Activated T-helper 17 cell treated with anti-CD3 and anti-CD28 coated beads, Interleukin-2, amount 50 U/mL, for 72 hours (primary cell): ENCODE data around the gene FAM184A. TPM values are rescaled to one million over a fixed set of nuclear protein-coding genes. Genes with fewer than 3 reads are reported as not detected.
"Not testable (repeated sequence)": the region's sequence is repeated elsewhere in the genome, so short reads cannot be mapped to it uniquely, and the experiment has no call there.

Source experiments
- ATAC-seq: fragments of 150-1000 bp; cut with Tn5 transposase; replicated peaks from 2 replicates; pipeline ENCODE4 v1.10.0; 2021; ENCODE audit warnings: mild to moderate bottlenecking, moderate library complexity
- H3K27ac Mint-ChIP-seq: one replicate; pipeline ENCODE4 v1.8.0; 2022; ENCODE audit warnings: mixed read lengths
- H3K27me3 Mint-ChIP-seq: one replicate; pipeline ENCODE4 v1.8.0; 2022; ENCODE audit warnings: mixed read lengths
- H3K36me3 Mint-ChIP-seq: one replicate; pipeline ENCODE4 v1.8.0; 2022; ENCODE audit warnings: low read depth, mild to moderate bottlenecking, mixed read lengths
- H3K4me1 Mint-ChIP-seq: one replicate; pipeline ENCODE4 v1.8.0; 2022; ENCODE audit warnings: mixed read lengths
- H3K4me3 Mint-ChIP-seq: one replicate; pipeline ENCODE4 v1.8.0; 2022; ENCODE audit warnings: mild to moderate bottlenecking, mixed read lengths
- H3K9me3 Mint-ChIP-seq: one replicate; pipeline ENCODE4 v1.8.0; 2022; ENCODE audit warnings: mixed read lengths
- total RNA-seq, 2 donors: library from RNA; stranded (reverse); gene quantifications; one replicate each; pipeline ENCODE4 v1.2.3, GENCODE V29; 2022

Gene FAM184A
- 10 to 100 TPM in 1 of 2 donors, 1 to 10 TPM in 1; 9.5 to 10.6 TPM for total RNA-seq

DNA sequence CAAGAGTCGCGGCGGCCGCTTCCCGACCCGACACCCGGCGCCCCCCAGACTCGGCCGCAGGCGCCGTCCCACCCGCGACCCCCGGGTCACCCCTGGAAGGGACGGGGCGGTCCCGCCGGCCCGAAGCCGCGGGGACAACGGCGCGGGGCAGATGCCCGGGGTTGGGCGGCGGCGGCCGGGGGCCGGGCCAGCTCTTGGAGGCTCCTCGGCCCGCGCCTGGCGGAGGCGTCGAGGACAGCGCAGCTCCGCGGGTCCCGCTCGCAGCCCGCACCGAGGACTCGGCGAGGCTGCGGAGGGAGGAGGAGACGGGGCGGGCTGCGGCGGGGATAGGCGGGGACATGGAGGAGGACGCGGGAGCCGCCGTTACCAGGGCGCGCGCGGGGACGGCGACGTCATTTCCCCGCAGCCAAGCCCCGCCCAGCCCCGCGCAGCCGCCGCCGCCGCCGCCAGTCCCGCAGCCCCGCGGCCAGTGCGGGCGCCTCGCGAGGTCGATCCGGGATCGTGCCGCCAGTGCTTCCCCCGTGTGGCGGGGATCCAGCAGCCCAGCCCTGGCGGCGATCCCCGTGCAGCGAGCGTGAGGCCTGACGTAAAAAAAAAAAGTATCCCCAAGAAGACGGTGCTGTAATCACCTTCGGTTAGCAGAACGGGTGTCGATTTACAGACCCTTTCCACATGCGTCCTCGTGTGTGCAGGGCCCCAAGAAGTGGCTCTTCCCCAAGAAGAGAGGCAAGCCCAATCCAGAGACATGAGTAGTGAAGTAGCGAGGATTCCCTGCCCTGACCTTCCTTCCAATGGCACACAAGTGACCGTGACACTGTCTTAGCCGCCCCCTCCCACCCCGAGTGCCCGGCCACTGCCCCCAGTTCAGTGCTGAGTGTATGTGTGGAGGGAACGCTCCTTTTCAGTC, at the start of gene FAM184A:
Gene FAM184A, minus strand, starts transcription at position 289 of the 907 bp plus-strand sequence. CDS start 365 bp downstream, outside the sequence.
- H3K4me1 Mint-ChIP-seq, result peaks cover 27% of the 10 kb centered on the region
- ATAC-seq, result peak; percentile 53
- H3K27me3 Mint-ChIP-seq, result no peaks in the 10 kb centered on the region
- H3K4me3 Mint-ChIP-seq, result peak within 1 kb of the TSS; percentile 96
- peak within 1 kb of the TSS; percentile 92 for H3K27ac Mint-ChIP-seq
- no peaks in the 10 kb centered on the region for H3K36me3 Mint-ChIP-seq
- H3K9me3 Mint-ChIP-seq, result peaks cover 4% of the 10 kb centered on the region

GRCh38 chr6:119127627-119128026, 49.2 kb upstream of the FAM184A start:
- ATAC-seq, result no peak
- Mint-ChIP-seq H3K9me3 (no peaks in the 10 kb centered on the region), H3K4me3 (no peak overlapping the region), H3K27me3 (no peaks in the 10 kb centered on the region), H3K36me3 (no peaks in the 10 kb centered on the region), H3K4me1 (no peaks in the 10 kb centered on the region), H3K27ac (no peak overlapping the region)

GRCh38 chr6:119126826-119127225, 48.4 kb upstream of the FAM184A start:
- Mint-ChIP-seq H3K27me3 (no peaks in the 10 kb centered on the region), H3K27ac (no peak overlapping the region), H3K4me3 (no peak overlapping the region), H3K36me3 (no peaks in the 10 kb centered on the region), H3K9me3 (no peaks in the 10 kb centered on the region), H3K4me1 (no peaks in the 10 kb centered on the region)
- ATAC-seq, result no peak

GRCh38 chr6:119126140-119126539, 47.7 kb upstream of the FAM184A start:
- Mint-ChIP-seq H3K4me3 (no peak overlapping the region), H3K4me1 (no peaks in the 10 kb centered on the region), H3K27me3 (no peaks in the 10 kb centered on the region), H3K36me3 (no peaks in the 10 kb centered on the region), H3K9me3 (no peaks in the 10 kb centered on the region), H3K27ac (no peak overlapping the region)
- ATAC-seq, result no peak

DNA sequence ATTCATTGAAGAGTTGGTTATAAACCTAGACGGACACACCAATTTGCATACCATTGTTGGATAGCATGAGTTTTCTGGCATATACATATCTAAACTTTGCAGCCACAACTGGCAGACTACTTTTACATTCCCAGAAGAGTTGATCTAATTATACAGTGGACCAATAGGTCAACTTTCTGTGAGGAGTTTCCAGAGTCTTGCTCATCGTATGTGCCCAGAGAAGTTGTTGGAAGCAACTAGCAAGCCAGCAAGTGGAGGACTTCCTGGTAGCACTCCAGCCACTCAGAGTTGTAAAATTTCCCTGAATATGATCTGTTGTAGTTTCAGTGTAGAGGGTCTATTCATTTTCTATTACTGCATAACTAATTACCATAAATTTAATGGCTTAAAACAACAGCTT, 47.1 kb upstream of the FAM184A start:
- Mint-ChIP-seq H3K9me3 (no peaks in the 10 kb centered on the region), H3K4me1 (no peaks in the 10 kb centered on the region), H3K36me3 (no peaks in the 10 kb centered on the region), H3K27ac (no peak overlapping the region), H3K4me3 (no peak overlapping the region), H3K27me3 (no peaks in the 10 kb centered on the region)
- no peak for ATAC-seq

DNA sequence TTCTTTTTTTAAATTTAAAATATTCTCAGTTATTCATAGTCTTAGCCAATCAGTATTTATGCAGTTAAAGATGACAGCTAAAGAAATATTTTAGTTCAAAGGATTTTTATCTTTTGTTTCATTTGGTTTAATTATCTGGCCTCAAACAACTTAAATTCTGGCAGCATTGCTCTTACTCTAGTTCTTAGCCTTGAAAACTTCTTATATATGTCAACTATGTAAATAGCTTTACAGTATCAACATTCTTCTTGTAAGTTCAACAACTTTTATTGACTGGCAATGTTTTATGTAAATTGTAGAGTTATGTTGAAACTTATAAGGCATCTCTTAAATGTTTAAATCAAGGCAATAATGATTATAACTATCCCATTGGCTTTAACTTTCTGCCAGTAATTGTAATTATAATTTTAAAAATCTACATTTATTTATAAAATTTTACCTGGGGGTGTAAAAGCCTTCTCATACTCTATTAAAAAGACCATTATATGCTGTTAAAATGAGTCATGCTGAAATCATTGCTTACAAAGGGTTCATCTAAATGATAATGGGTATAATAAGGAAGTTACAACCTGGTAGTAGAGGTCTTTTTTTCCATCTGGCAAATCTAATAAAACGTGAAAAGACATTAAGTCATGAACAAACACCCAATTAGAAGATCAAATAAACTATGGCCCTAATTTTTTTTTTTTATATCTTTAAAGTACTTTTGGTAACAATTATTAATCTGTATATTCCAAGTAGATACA, 45.8 kb upstream of the FAM184A start:
- no peak for ATAC-seq
- Mint-ChIP-seq H3K9me3 (no peaks in the 10 kb centered on the region), H3K27ac (no peak overlapping the region), H3K4me3 (no peak overlapping the region), H3K27me3 (no peaks in the 10 kb centered on the region), H3K36me3 (no peaks in the 10 kb centered on the region), H3K4me1 (no peaks in the 10 kb centered on the region)

GRCh38 chr6:119122336-119122735, 43.9 kb upstream of the FAM184A start:
- peak overlapping the region; percentile 13 for H3K27ac Mint-ChIP-seq
- H3K4me3 Mint-ChIP-seq, result no peak overlapping the region
- no peaks in the 10 kb centered on the region for H3K36me3 Mint-ChIP-seq
- no peaks in the 10 kb centered on the region for H3K9me3 Mint-ChIP-seq
- no peaks in the 10 kb centered on the region for H3K27me3 Mint-ChIP-seq
- ATAC-seq, result no peak
- no peaks in the 10 kb centered on the region for H3K4me1 Mint-ChIP-seq

DNA sequence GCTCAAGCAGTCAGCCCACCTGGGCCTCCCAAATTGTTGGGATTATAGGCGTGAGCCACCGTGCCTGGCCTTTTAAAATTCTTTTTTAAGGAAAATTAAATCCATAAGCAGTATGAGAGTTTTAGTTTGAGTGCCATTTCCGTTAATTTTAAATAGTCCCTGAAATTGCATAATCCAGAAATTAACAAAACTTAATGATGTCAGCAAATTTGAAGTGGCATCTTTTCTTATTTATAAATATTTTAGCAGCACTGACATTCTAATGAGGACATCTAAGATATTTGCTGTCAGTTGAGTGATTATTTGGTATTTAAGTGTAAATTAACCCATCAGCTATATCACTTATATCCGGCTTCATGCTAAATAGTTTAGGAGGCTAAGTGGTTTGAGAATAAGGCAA, 42.9 kb upstream of the FAM184A start:
- Mint-ChIP-seq H3K4me1 (no peaks in the 10 kb centered on the region), H3K27ac (no peak overlapping the region), H3K36me3 (no peaks in the 10 kb centered on the region), H3K4me3 (no peak overlapping the region), H3K9me3 (no peaks in the 10 kb centered on the region), H3K27me3 (no peaks in the 10 kb centered on the region)
- no peak for ATAC-seq

DNA sequence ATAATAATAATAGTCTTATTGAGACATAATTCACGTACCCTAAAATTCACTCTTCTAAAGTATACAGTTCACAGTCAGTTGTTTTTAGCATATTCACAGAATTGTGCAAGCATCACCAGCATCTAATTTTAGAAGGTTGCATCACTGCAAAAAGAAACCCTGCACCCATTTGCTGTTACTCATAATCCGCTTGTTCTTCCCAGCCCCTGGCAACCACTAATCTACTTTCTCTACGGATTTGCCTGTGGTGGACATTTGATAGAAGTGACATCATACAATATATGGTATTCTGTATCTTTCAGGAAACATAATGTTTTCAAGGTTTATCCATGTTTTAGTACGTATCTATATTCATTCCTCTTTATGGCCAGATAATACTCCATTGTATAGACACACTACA, 41.5 kb upstream of the FAM184A start:
- H3K9me3 Mint-ChIP-seq, result no peaks in the 10 kb centered on the region
- no peak for ATAC-seq
- H3K4me1 Mint-ChIP-seq, result no peaks in the 10 kb centered on the region
- no peak overlapping the region for H3K4me3 Mint-ChIP-seq
- no peaks in the 10 kb centered on the region for H3K27me3 Mint-ChIP-seq
- H3K36me3 Mint-ChIP-seq, result no peaks in the 10 kb centered on the region
- no peak overlapping the region for H3K27ac Mint-ChIP-seq

- not testable (repeated sequence) for H3K4me3 Mint-ChIP-seq, H3K27ac Mint-ChIP-seq, H3K4me1 Mint-ChIP-seq, H3K36me3 Mint-ChIP-seq, ATAC-seq, H3K9me3 Mint-ChIP-seq, H3K27me3 Mint-ChIP-seq
Observed at GRCh38 chr6:119119062-119119461, 40.6 kb upstream of the FAM184A start.

DNA sequence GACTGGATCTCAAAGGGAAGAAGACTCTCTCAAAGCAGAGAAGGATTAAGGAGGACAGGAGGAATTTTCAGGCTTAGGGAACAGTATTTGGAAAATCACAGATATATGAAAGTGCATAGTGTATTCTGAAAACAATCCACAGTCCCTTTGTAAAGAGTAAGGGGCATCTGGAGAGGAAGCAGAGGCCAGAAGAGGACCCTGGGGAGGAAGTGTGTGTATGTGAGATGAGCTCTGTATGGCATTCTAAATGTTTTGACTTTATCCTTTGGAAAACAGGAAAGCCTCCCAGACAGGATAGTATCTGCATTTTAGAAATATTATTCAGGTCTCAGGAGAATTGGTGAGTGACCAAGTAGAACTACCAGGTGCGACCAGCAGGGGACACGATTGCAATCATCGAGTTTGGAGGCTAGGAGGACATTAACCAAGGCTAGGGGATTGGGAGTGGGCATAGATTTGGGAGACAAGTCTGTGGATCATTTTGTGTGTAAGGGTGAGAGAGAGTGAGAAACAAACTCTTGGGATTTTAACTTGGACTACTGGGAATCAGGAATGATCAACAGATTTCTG, 38.3 kb upstream of the FAM184A start:
- H3K4me3 Mint-ChIP-seq, result no peak overlapping the region
- no peaks in the 10 kb centered on the region for H3K36me3 Mint-ChIP-seq
- ATAC-seq, result no peak
- no peaks in the 10 kb centered on the region for H3K27me3 Mint-ChIP-seq
- H3K4me1 Mint-ChIP-seq, result no peaks in the 10 kb centered on the region
- no peak overlapping the region for H3K27ac Mint-ChIP-seq
- H3K9me3 Mint-ChIP-seq, result no peaks in the 10 kb centered on the region

DNA sequence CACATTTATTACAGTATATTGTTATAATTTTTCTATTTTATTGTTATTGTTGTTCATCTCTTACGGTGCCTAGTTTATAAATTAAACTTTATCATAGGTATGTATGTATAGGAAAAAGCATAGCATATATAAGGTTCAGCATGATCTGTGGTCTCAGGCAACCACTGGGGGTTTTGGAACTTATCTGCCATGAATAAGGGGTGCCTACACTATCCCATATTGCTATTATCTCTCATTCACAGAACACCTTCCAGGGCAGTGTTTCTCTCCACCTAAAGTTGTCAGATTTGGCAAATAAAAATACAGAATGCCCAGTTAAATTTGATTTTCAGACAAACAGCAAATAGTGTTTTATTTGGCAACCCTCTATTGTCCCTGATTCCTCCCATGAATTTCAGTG, 35.5 kb upstream of the FAM184A start:
- Mint-ChIP-seq H3K36me3 (no peaks in the 10 kb centered on the region), H3K4me1 (peaks cover 5% of the 10 kb centered on the region), H3K27me3 (no peaks in the 10 kb centered on the region), H3K4me3 (no peak overlapping the region), H3K27ac (no peak overlapping the region), H3K9me3 (no peaks in the 10 kb centered on the region)
- ATAC-seq, result no peak

GRCh38 chr6:119112812-119113530, 34.5 kb upstream of the FAM184A start:
- Mint-ChIP-seq H3K27ac (no peak overlapping the region), H3K4me3 (no peak overlapping the region), H3K27me3 (no peaks in the 10 kb centered on the region), H3K4me1 (peaks cover 8% of the 10 kb centered on the region), H3K9me3 (no peaks in the 10 kb centered on the region), H3K36me3 (no peaks in the 10 kb centered on the region)
- ATAC-seq, result no peak
